GM21619 (cell line): Measurements from ENCODE around the gene FRMD5.

ENCODE experiments used
- ATAC-seq: cut with Tn5 transposase; IDR thresholded peaks from one replicate; pipeline ENCODE4 v1.9.1; 2021; ENCODE audit not compliant: unreplicated experiment

The FRMD5 gene

DNA sequence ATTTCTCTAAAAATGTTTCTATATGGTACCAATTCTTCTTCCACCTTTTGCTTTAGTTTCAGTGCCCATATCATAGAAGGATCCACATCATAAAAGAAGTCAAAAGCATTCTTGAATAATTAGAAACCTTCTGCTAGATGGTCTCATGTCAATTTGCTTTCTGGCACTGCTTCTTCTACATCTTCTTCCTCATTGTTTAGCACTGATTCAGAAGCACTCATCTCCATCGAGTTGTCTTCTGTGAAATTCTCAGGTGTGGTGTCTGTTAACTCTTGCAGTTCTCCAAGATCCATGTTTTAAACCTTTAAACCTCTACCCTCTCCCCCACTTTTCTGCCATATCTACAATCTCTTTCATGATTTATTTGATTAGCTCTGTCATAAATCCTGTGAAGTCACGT lies 213.5 kb downstream of the FRMD5 start:
- no peak for ATAC-seq

DNA sequence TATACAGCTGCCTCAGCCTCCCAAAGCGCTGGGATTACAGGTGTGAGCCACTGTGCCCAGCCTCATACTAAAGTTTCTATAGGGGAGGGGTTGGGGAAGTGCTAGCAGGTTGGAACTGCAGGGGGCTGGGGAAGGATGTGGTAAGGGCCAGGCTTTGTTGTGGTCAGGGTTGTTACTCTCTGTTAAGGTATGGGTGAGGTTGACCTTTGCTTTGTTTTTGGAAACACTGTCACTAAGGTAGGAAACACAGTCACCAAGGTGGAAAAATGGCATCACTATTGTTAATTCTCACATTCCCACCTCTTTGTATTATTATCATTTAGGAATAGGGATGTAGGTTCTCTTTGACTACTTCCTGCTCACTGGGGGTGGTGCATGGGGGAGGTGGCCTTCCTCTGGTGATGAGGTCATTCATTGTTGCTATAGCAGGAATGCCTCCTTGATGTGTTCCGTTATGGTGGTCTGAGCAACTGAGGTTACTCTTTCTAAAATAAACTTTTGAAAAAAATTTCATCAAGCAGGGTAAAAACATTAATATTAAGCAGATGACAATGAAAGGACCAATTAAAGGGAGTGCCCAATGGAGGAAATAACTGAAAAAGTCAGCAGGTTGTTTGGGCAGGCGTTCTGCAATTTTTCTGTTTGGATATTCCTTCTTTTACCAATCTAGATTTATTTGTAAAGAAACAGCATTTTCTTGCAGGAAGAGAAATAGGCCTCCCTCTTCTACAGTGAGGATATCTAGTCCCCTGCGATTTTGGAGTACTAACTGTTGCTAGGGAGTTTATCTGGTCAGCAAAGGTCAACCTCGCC lies 217.8 kb downstream of the FRMD5 start:
- no peak for ATAC-seq

DNA sequence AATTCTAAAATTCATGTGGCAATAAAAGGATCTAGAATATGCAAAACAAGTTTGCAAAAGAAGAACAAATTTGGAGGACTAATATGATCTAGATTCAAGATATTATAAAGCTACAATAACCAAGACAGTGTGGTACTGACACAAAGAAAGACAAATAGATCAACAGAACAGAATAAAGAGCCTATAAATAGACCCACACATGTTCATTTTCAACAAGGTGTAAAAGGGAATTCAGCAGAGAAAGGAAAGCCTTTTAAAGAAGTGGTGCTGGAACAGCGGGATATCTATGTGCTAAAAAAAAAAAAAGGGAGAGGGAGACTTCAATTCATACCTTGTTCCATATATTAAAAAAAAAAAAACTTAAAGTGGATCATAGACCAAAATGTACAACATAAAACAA lies 219.3 kb downstream of the FRMD5 start:
- no peak for ATAC-seq

DNA sequence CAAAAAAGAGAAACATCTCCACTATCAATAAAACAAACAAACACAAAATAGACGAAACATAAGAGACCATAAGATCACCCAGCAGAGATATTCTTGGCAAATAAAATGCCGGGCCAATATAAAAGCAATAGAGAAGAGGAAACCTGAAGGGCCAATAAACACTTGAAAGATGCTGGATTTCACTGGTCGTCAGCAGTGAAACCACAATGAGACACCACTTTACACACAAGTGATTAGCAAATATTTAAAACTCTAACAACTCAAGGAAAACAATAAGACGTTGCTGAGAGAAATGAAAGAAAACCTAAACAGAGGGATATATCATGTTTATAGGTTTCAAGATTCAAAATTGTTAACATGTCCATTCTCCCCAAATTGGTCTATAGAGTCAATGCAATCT lies 219.7 kb downstream of the FRMD5 start:
- no peak for ATAC-seq

DNA sequence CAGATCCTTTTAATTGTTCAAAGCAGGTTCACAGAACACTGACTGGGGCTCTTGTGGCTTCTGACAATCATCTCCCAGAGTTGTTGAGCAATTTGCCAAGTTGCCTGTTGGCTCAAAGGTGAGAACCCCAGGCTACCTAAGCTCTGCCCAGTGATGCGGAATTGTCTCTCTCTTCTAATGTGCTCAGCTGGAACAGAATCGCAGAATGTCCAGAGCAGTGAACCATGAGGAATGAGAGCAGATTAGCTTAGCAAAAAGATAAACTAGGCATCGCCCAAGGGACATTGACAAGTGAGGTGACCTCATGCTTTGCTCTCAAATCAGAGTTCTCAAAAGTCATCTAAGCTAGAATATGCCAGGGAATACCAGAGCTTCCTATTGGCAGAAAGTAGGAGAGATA lies 220.2 kb downstream of the FRMD5 start:
- ATAC-seq, result peak; percentile 61

DNA sequence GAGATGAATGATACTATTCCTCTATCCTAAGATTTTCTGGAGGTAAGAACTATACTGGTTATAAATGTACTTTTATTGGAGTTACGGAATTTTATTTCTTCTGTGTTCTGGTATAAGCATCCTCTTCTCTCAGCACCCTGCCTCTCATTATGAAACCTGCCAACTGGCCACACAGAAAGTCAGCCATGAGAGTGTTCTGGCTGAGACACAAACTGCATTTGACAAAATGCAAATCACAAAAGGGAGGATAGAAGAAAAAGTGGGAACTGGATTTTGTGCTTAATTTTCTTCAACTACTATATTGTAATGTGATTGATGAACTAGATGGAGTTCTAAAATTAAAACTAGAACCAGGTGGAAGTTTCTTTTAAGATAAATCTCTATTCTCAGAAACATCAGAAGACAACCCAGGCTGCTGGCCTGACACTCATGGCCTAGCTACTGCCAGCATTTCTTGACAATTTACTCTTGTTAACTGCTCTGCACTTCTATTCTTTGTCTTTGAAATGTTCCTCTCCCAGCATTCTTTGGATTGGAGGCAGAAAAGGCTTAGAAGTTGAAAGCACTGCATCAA lies 225.2 kb downstream of the FRMD5 start:
- ATAC-seq, result no peak

DNA sequence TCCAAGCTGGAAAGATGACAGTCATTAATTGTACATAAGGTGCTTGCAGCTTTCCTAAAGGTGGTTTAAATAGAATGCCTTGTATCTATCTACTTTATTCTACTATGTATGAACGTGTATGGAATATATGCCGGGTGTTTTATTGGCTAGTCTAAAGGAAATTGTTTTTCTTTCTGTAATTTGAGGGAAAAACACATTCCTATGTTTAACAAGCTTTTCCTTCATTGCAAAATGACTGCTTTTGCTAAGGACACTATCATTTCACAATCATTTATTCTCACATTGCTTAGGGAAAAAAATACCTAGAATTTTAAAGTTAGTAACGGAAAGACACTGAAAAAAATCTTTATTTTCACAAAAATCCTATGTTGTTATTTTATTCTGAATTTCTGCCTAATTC lies 226.5 kb downstream of the FRMD5 start:
- ATAC-seq, result no peak

DNA sequence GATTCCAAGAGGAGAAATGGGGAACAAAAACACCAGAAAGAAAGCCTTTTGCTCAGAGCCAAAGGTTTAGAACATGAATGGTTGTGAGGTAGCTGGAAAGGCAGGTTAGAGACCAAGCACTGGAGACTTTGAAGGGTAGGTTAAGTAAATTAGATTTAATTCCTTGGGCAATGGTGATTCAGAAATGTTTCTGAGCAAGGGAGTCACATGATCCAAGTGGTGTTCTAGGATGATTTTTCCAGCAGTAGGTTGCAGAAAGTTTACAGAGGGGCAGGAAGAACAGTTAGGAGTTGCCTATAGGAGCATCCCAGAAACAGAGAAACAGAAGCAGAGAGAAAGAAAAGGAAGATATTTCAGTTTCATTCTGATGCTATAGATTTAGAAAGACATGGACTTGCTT lies 228.4 kb downstream of the FRMD5 start:
- ATAC-seq, result no peak

DNA sequence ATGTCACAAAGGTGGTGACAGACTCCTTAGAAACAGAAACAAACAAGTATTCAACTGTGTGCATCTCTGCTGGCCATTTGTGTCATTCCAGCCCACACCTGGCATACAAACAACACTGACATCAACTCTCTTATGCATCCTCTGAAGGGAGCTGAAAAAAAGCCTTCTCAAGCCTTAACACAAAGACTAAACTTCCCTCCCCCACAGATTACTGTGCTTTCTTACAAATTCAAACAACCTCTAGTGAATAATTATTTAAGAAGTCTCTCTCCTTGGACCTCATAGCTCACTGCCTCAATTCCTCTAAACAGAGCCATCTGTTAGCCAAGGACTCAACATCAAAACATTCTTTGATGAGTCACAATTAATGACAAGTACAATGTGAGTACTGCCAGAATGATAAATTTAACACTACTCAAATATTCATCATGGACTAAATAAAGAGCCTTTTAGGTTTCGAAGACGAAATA lies 236.2 kb downstream of the FRMD5 start:
- no peak for ATAC-seq

DNA sequence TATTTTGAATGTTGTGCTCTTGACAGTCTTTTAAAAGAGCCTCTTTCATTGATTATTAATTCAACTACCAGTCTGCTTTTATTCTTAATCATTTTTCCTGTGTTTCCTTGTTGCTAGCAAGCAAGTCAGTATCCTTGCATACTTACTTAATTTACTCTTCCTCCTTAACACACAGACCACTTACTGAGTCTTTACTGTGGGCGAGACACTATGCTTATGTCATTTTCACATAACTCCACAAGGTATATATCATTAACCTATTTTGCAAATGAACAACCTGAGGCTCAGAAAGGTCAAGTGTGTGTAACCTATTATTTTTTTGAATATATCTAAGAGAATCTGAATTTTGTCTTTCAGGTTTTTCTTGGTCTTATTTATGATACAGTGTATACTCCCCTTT lies 237.3 kb downstream of the FRMD5 start:
- no peak for ATAC-seq

DNA sequence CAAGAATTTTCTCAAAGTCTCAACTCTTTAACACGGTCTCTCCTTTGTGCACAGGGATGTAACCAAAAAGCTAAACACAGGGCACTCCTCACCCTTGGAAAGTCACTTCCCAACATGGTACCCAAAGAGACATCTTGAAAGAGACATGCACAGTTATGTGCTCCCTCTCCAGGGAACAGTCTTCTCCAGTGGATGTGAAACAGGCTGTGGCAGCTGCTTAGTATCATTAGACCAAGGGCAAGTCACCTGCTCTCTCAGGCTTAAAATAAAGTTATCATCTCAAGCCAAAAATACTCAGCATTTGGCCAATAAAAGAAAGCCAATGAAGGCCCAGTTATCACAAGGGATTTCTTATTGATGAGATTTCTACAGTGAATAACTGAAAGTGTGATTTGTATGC lies 239.9 kb downstream of the FRMD5 start:
- ATAC-seq, result no peak

DNA sequence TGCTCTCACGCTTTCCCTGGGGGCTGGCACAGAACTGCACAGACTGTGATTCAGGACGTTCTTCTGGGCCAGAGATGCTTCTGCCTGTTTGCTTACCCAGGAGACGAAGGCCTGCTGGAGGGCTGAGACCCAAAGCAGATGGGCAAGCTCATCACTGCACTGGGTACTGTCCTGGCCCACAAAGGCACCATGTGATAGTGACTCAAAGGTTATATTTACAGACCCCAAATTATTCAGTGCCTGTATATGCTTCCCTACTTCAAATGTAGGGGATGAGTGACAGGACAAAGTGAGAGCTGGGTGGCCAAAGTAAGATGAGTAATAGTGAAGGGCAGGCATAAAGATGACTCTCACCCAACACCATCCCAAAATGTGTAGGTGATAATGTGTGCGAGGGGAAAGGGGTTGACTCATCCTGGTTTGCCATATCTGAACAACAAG lies 240.9 kb downstream of the FRMD5 start:
- no peak for ATAC-seq

DNA sequence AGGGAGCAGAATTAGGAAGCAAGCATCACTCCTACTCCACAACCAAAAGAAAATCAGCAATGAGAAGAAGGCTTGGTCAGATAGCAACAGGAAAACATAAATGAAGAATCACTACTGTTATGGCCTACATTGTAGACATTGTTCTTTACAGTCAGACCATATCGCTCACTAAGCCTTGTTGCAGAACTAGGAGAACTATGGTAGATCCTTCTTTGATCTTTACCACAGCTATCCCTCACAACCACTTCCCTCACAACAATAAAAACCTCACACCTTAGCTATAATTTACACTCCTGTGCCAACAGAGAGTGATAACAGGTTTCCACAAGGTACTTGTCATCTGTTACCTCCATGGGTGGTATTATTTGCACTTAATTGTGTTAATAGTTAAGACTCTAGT lies 241.7 kb downstream of the FRMD5 start:
- no peak for ATAC-seq

DNA sequence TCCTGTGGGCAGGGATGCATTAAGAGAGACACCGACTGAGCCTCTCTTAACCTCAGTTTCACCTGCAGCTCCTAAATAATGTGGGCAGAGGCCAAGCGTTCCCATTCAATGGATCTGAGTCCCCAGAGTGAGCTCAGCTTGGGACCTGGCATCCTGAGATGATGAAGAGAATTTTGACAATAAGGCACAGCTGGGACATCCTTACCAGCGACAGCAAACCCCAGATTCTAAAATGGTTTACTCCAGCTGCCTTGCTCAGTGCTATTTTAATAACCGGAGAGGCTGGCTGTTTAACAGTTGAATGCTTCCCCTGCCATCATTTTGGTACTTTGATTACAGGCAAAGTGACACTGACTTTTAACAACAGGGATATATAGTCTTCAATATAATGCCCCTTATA lies 244.5 kb downstream of the FRMD5 start:
- no peak for ATAC-seq

DNA sequence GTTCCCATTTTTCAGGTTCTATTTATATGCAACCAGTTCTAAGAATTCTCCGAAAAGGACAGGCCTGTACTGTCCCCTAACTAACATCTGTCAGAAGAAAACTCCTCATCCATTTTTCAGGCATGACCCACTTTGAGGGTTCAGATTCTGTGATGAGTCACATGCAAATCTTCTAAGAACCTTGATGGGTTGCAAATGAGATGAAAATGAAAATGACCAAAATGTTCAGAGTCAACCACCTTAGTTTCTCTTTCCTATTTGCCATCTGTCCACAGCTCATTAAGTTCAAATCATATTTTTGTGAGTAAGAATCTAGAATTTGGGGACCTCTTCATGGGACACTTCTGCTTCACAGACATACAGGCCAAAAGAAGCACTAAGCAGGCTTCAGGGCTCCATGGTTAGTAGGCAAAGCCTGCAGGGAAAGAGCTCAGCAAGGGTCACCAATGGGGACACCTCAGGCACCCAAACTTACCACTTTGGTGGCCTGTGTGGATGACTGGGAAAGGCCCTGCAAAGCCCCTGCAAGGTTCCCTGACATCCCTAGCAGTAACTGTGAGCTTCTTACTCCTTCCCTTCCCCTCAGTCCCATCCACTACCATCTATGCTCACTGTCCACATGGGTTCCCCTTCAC lies 246.3 kb downstream of the FRMD5 start:
- peak; percentile 74 for ATAC-seq

DNA sequence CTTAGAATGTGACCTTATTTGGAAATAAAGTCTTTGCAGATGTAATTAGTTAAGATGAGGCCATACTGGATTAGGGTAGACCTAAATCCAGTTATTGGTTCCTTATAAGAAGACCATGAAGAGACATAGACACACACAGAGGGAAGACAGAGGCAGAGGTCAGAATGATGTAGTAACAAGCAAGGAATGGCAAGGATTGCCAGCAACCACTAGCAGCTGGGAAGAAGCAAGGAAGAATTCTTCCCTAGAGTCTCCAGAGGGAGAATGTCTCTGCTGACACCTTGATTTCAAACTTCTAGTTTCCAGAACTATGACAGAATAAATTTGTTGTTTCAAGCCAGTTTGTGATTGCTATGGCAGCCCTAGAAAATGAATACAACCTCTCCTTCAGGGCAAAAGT lies 251.6 kb downstream of the FRMD5 start:
- no peak for ATAC-seq

DNA sequence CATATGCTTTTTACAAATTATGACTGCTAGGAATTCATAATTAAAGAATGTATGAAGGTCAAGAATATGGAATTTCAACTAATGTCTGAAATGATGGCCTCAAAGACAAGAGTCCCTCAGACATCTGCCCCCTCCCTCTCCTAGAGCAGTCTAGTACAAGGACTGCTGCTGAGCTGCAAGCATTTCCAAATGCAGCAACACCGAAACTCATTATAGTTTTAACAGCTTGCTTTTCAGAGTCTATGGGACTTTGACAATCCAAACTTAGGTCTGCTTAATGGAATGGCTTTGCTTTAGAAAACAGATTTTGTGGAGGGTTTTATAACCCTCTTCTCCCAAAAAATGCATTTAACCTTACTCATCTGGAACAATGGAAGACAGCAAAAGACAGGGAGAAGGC lies 252.9 kb downstream of the FRMD5 start:
- ATAC-seq, result no peak

DNA sequence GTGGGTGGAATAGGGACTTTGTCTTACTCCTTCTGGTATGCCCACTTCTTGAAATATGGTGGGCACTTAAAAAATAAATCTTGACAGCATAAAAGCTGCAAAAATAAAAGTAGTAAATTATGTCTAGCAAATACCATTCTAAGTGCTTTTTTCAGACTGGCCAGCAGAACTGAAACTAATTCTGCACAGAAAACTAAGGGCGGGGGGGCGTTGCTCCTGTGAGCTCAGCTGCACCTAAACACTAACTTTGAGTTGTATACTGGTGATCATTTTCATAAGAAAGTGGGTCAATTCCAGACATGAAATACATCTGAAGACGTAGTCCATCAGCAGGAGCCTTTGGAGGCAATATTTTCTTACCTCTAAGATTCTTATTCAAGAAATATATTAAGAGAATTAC lies 253.5 kb downstream of the FRMD5 start:
- ATAC-seq, result no peak

DNA sequence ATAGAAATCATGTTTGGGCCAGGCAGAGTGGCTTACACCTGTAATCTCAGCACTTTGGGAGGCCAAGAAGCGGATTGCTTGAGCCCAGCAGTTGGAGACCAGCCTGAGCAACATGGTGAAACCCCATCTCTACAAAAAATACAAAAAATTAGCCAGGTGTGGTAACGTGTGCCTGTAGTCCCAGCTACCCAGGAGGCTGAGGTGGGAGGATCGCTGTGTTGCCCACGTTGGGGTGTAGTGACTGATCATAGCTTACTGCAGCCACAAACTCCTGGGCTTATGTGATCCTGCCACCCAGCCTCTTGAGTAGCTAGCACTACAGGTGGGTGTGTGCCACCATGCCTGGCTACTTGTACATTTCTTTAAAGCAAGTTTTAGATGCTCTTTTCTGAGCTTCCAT lies 254.0 kb downstream of the FRMD5 start:
- ATAC-seq, result no peak

DNA sequence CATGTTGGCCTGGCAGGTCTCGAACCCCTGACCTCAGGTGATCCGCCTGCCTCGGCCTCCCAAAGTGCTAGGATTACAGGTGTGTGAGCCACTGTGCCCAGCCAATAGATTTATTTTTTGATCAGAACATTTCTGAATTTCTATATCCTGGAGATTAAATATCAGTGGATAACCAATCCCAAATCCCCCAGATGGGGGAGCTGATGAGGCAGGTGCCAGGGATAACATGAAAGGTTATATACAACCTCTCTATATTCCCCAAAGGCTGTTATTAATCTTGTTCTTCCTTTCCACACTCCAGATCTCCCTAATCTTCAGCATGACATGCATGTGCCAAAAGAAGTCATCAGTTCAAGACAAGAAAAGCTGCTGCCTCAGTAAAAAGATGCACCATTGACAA lies 256.0 kb downstream of the FRMD5 start:
- no peak for ATAC-seq

DNA sequence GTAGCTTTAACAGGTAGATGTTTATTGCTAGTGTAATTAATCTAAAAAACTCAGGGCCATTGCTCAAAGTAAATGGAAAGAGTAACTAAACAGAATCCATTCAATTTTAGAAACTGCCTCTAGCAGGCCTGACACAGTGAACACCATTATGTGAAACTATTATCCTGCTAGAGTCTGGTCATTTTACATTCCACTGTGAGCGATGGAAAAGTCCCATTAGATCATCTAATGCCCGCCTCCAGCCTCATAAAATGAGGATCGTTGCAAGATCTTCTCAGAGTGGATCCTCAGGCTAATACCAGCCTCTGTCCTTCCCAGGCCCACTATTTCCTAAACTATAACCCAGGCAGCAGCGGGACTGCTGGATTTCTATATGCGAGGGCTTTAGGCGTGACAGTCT lies 260.6 kb downstream of the FRMD5 start:
- no peak for ATAC-seq

DNA sequence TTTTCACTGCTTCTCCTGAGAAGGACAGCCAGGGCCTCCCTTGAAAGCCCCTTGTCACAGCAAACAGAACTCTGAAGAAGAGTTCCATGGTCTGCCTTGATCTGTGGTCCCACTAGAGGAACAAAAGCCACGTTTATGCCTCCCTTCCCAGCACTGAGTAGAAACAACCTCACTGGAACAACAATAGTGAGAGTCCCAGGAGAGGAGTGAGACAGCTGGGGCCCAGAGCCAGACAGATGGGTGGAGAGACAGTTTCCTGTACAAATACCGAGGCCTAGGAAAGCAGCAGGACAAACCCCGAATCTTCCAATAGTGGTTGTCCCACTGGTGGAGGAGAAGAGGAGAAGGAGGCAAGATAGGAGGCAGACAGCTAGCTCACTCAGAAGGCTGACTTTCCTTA lies 262.2 kb downstream of the FRMD5 start:
- no peak for ATAC-seq
